HG03460 (cell line): Measurements from ENCODE around the gene BAG1.

Experiments
- ATAC-seq: cut with Tn5 transposase; IDR thresholded peaks from one replicate; pipeline ENCODE4 v1.9.1; 2021; ENCODE audit not compliant: unreplicated experiment

Gene BAG1

GRCh38 chr9:33264473-33265177, at the start of gene BAG1, which contains the start of gene CHMP5:
Gene BAG1 (minus strand): TSS chr9:33264708.
Gene CHMP5 (plus strand): TSS chr9:33265049. CDS start chr9:33265079, 30 bp downstream.
- peak; percentile 85 for ATAC-seq

- ATAC-seq: no peak
Measured at GRCh38 chr9:33311953-33312352, 47.4 kb upstream of the BAG1 start.

DNA sequence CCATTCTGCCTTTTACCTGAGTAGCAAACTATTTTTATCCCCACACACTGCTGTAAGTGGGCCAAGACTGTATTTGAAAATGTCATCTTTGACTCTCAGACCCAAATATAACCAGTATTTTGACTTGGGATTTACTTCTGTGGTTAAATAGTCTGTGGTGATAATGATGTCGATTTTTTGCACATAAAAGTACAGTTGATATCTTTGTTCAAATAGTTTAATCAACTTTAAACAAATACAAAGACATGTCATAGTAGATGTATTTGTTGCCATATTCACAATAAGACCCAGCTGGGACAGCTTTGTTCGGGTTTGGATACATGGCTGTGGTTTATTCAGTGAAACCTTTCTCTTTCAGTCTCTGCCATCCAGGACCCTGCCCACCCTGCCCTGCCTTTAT, 46.2 kb upstream of the BAG1 start:
- no peak for ATAC-seq

DNA sequence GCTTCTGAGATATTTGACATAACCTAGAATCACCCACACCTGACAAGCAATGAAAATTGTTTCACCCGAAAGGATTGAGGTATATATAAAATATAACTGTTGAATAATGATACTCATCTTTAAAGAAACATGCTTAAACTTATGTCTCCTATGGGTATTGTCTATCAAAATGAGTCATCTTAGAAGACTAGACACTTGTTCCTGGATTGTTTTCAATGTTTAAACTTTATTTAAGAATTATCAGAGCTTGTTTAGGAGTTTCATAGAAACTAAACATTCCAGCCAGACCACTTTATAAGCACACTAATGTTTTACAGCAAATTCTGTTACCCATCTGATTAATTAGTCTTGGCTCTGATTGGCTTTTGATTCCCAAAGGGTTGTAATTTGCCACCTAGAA, 45.4 kb upstream of the BAG1 start:
- no peak for ATAC-seq

- ATAC-seq: no peak
Measured at GRCh38 chr9:33307067-33307466, 42.6 kb upstream of the BAG1 start.

- ATAC-seq: no peak
Measured at GRCh38 chr9:33306037-33306436, 41.5 kb upstream of the BAG1 start.

DNA sequence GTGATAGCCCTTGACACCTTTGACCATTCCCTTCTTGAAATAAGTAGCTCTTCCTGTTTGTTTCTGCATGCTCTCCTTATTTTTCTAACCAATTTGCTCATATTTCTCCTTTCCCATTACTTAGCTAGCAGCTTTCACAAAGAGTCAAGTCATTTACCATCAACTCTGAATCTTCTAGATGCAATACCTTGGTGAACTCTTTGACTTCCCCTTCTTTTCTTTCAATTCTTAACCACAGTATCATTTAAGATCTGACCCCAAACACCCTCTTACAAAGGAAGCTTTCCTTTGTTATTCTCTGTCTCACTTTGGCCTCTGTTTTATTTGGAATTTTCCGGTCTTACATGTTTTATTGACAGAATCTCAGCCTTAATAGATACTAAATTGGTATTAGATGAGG, 39.9 kb upstream of the BAG1 start:
- no peak for ATAC-seq

DNA sequence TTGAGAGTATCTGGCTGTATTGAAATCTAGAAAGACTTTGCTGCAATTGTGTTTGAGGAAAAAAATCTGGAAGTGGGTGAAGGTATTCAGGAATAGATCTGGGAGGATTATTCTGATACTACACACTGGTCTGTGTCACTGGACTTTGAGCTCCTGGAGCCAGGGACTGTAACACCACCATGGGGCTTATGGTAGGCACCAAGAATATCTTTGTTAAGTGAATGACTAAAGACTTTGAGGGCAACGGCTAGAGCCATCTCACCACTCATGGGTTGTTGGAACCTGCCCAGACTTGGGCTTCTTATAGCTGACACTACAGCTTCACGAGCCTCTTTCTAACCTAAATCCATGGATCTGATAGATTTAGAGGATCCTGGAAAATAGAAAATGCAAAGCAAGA, 36.0 kb upstream of the BAG1 start:
- no peak for ATAC-seq

DNA sequence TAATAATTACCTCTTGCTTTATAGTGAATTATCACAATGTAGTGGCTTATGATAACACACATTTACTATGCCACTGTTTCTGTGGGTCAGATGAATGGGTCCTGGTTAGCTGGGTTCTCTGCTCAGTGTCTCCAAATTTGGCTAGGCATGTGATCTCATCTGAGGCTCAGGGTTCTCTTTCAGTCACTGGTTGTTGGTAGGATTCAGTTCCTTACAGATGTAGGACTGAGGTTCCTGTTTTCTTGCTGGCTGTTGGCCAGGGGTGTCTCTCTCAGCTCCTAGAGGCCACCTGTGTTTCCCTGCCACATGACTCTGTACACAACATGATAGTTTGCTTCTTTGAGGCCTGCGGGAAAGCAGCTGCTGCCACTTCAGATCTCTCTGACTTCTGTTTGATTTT, 32.9 kb upstream of the BAG1 start:
- peak; percentile 92 for ATAC-seq

GRCh38 chr9:33295571-33295970, 31.1 kb upstream of the BAG1 start:
- peak; percentile 30 for ATAC-seq

DNA sequence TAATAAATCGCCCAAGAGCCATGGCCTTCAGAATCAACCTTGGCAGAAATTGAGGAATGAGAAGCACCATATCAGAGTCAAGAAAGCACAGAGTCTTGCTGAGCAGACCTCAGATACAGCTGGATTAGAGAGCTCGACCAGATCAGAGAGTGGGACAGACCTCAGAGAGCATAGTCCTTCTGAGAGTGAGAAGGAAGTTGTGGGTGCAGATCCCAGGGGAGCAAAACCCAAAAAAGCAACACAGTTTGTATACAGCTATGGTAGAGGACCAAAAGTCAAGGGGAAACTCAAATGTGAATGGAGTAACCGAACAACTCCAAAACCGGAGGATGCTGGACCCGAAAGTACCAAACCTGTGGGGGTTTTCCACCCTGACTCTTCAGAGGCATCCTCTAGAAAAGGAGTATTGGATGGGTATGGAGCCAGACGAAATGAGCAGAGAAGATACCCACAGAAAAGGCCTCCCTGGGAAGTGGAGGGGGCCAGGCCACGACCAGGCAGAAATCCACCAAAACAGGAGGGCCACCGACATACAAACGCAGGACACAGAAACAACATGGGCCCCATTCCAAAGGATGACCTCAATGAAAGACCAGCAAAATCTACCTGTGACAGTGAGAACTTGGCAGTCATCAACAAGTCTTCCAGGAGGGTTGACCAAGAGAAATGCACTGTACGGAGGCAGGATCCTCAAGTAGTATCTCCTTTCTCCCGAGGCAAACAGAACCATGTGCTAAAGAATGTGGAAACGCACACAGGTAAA, 30.3 kb upstream of the BAG1 start:
- ATAC-seq: no peak

DNA sequence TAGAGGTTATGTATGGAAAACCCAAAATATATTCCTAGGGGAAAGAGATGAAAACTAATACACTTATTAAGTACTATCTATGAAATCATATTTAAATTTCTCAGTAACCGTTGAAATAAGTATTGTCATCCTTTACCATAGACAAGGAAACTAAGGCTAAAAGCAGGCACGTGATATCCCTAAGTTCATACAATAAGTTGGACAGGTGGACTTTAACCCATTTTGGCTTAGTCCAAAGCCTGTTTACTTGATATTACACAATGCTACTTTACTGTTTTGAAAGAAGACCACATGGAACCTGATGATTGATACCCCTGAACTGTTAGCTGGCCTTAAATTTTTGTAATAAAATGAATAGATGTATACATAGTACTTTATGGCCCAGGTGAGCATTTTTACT, 29.3 kb upstream of the BAG1 start:
- ATAC-seq: no peak

DNA sequence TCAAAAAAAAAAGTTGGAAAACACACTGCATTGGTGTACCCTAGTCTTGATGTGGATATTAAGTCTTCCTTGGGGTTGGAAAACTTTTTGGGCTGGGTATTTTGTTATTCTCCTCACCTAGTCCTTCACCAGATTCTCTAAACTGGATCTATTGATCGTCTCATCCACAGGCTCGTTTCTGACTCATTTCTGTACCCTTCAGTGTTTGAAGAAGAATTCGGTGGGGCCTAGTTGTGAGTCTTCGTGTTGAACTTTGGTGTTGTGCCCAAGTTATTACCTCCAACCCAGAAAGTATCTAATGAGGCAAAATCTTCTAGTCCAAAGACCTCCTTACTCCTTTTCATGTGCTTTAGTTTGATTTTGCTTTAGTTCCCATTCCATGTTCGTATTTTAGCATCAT, 27.4 kb upstream of the BAG1 start:
- ATAC-seq: no peak

DNA sequence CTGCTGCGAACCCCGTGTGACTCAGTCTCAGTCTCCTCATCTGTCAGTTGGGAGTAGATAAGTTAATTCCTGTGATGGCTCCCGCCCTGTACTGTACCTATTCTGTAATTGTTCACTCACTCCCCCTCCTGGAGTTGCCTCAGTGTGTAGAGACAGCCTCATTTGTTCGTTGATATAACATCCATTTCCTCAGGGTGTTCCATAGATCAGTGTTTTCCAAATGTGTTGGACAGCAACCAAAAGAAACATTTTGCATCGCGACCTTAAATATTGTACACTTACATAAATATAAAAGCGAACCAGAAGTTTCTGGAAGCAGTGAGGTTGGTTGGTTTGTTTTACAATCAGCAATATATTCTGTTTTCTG, 26.5 kb upstream of the BAG1 start:
- ATAC-seq: no peak

GRCh38 chr9:33290247-33291030, 25.9 kb upstream of the BAG1 start, which contains the start of gene NFX1:
Gene NFX1 (plus strand): TSS chr9:33290516. CDS start chr9:33290573, 57 bp downstream.
- peak; percentile 89 for ATAC-seq

- ATAC-seq: no peak
Measured at GRCh38 chr9:33289936-33290246, 25.4 kb upstream of the BAG1 start.

GRCh38 chr9:33289496-33289895, 25.0 kb upstream of the BAG1 start:
- no peak for ATAC-seq

GRCh38 chr9:33288828-33289483, 24.4 kb upstream of the BAG1 start:
- no peak for ATAC-seq

GRCh38 chr9:33288235-33288634, 23.7 kb upstream of the BAG1 start:
- ATAC-seq: no peak

GRCh38 chr9:33287087-33287490, 22.6 kb upstream of the BAG1 start:
- ATAC-seq: no peak

GRCh38 chr9:33285502-33285901, 21.0 kb upstream of the BAG1 start:
- no peak for ATAC-seq
